SU-DHL-6 (cell line): ENCODE data around the gene PLXDC1.

Experiments
- H2AFZ ChIP-seq: fragments of 200-600 bp; sonication (generic); 2 replicates; pipeline ENCODE4 v1.6.1; 2014; ENCODE audit warnings: low read depth, mild to moderate bottlenecking, moderate library complexity, mixed read lengths, antibody characterized with exemption, low read length; ENCODE audit not compliant: severe bottlenecking
- H3F3A ChIP-seq: fragments of 200-600 bp; shearing (Covaris generic); 2 replicates; pipeline ENCODE4 v1.6.0; 2016; ENCODE audit warnings: antibody characterized with exemption, mild to moderate bottlenecking; ENCODE audit not compliant: insufficient read depth
- H3K27ac ChIP-seq: fragments of 200-600 bp; sonication (generic); 2 replicates; pipeline ENCODE4 v1.5.1; 2016; ENCODE audit warnings: low read depth, mild to moderate bottlenecking, low read length, moderate library complexity, mixed read lengths
- H3K27me3 ChIP-seq: fragments of 200-600 bp; sonication (generic), shearing (Covaris generic); 2 replicates; pipeline ENCODE4 v1.6.0; 2014; ENCODE audit warnings: mild to moderate bottlenecking, low read length
- H3K36me3 ChIP-seq: fragments of 200-600 bp; sonication (generic); 2 replicates; pipeline ENCODE4 v1.6.1; 2014; ENCODE audit warnings: mild to moderate bottlenecking, low read length, mixed read lengths
- H3K4me2 ChIP-seq: fragments of 300-600, 200-600 bp; shearing (Covaris generic), sonication (generic); 2 replicates; pipeline ENCODE4 v1.6.0; 2014; ENCODE audit warnings: low read length, low read depth, mild to moderate bottlenecking; ENCODE audit not compliant: poor library complexity, severe bottlenecking
- H3K4me3 ChIP-seq: fragments of 200-600 bp; sonication (generic); 2 replicates; pipeline ENCODE4 v1.5.1; 2014; ENCODE audit warnings: antibody characterized with exemption, low read length, mild to moderate bottlenecking, mixed read lengths; ENCODE audit not compliant: insufficient read depth, poor library complexity, severe bottlenecking
- H3K79me2 ChIP-seq: fragments of 200-600 bp; sonication (generic); 2 replicates; pipeline ENCODE4 v1.6.1; 2014; ENCODE audit warnings: mild to moderate bottlenecking, low read length, moderate library complexity; ENCODE audit not compliant: insufficient read depth
- H3K9ac ChIP-seq: fragments of 200-600 bp; sonication (generic); 2 replicates; pipeline ENCODE4 v1.7.0; 2014; ENCODE audit warnings: mild to moderate bottlenecking, low read length
- H3K9me2 ChIP-seq: fragments of 200-600 bp; sonication (generic); replicated peaks from 2 replicates; pipeline ENCODE4 v1.6.1; 2014; ENCODE audit warnings: low read length; ENCODE audit not compliant: insufficient read depth
- H3K9me3 ChIP-seq: fragments of 200-600 bp; sonication (generic); 2 replicates; pipeline ENCODE4 v1.6.1; 2014; ENCODE audit warnings: low read length, mixed read lengths; ENCODE audit not compliant: insufficient read depth
- H4K20me1 ChIP-seq: fragments of 200-600 bp; sonication (generic); 2 replicates; pipeline ENCODE4 v1.6.1; 2014; ENCODE audit warnings: low read depth, mild to moderate bottlenecking, antibody characterized with exemption, low read length, moderate library complexity, mixed read lengths
- CTCF ChIP-seq: fragments of 200-600 bp; sonication (generic); IDR thresholded peaks from one replicate; pipeline ENCODE4 v1.5.1; 2017; ENCODE audit warnings: antibody characterized with exemption, mild to moderate bottlenecking, low read length, moderate library complexity; ENCODE audit not compliant: insufficient read depth, poor library complexity, severe bottlenecking
- EZH2phosphoT487 ChIP-seq: fragments of 200-600 bp; sonication (generic), shearing (Covaris generic); conservative IDR thresholded peaks from 2 replicates; pipeline ENCODE4 v1.6.1; 2018; ENCODE audit warnings: mild to moderate bottlenecking, antibody characterized with exemption, low read length, moderate library complexity, mixed read lengths

Gene PLXDC1

GRCh38 chr17:39107155-39107554 lies 44.3 kb downstream of the PLXDC1 start:
- H3K4me2 ChIP-seq: no peak overlapping the region
- TF ChIP-seq EZH2phosphoT487 (no peak), CTCF (no peak)
- H3K27ac ChIP-seq: no peak overlapping the region
- no peak overlapping the region for H2AFZ ChIP-seq
- H3F3A ChIP-seq: no peaks in the 10 kb centered on the region
- no peaks in the 10 kb centered on the region for H3K9me2 ChIP-seq
- H3K9ac ChIP-seq: no peak overlapping the region
- H4K20me1 ChIP-seq: no peaks in the 10 kb centered on the region
- H3K27me3 ChIP-seq: no peaks in the 10 kb centered on the region
- no peaks in the 10 kb centered on the region for H3K36me3 ChIP-seq
- H3K9me3 ChIP-seq: no peaks in the 10 kb centered on the region
- no peaks in the 10 kb centered on the region for H3K79me2 ChIP-seq
- H3K4me3 ChIP-seq: no peak overlapping the region

GRCh38 chr17:39105705-39106104 lies 45.7 kb downstream of the PLXDC1 start:
- Histone ChIP-seq H3K27me3 (no peaks in the 10 kb centered on the region), H3K4me3 (no peak overlapping the region), H2AFZ (no peak overlapping the region), H3K27ac (no peak overlapping the region), H3F3A (no peaks in the 10 kb centered on the region), H4K20me1 (no peaks in the 10 kb centered on the region), H3K9ac (no peak overlapping the region), H3K36me3 (no peaks in the 10 kb centered on the region), H3K9me2 (no peaks in the 10 kb centered on the region), H3K79me2 (no peaks in the 10 kb centered on the region), H3K9me3 (no peaks in the 10 kb centered on the region), H3K4me2 (no peak overlapping the region)
- TF ChIP-seq CTCF (no peak), EZH2phosphoT487 (no peak)

- no peak overlapping the region for H3K4me2 ChIP-seq
- H3K9ac ChIP-seq: no peak overlapping the region
- H3F3A ChIP-seq: no peaks in the 10 kb centered on the region
- no peaks in the 10 kb centered on the region for H3K36me3 ChIP-seq
- no peak overlapping the region for H3K4me3 ChIP-seq
- no peaks in the 10 kb centered on the region for H3K79me2 ChIP-seq
- no peak overlapping the region for H2AFZ ChIP-seq
- H3K9me3 ChIP-seq: no peaks in the 10 kb centered on the region
- H3K27ac ChIP-seq: no peak overlapping the region
- TF ChIP-seq EZH2phosphoT487: no peak
- H3K27me3 ChIP-seq: no peaks in the 10 kb centered on the region
- H4K20me1 ChIP-seq: no peaks in the 10 kb centered on the region
- no peaks in the 10 kb centered on the region for H3K9me2 ChIP-seq
Measured at GRCh38 chr17:39104657-39105056, 46.8 kb downstream of the PLXDC1 start.

- no peak for TF ChIP-seq EZH2phosphoT487
- no peak for TF ChIP-seq CTCF
- no peak overlapping the region for H3K4me3 ChIP-seq
- no peaks in the 10 kb centered on the region for H3K79me2 ChIP-seq
- H3K9me3 ChIP-seq: no peaks in the 10 kb centered on the region
- no peaks in the 10 kb centered on the region for H3F3A ChIP-seq
- H3K9ac ChIP-seq: no peak overlapping the region
- no peak overlapping the region for H3K27ac ChIP-seq
- no peaks in the 10 kb centered on the region for H4K20me1 ChIP-seq
- no peak overlapping the region for H3K4me2 ChIP-seq
- H3K27me3 ChIP-seq: no peaks in the 10 kb centered on the region
- no peak overlapping the region for H2AFZ ChIP-seq
- H3K36me3 ChIP-seq: no peaks in the 10 kb centered on the region
- no peaks in the 10 kb centered on the region for H3K9me2 ChIP-seq
Measured at GRCh38 chr17:39104046-39104445, 47.4 kb downstream of the PLXDC1 start.
